Left forelimb (tissue), 1 donor: ENCODE data around the gene PFAS.

Experiments used
- DNase-seq: peaks from one replicate; pipeline ENCODE4 v3.0.0-alpha.2; 2018; ENCODE audit warnings: low spot score

PFAS gene

DNA sequence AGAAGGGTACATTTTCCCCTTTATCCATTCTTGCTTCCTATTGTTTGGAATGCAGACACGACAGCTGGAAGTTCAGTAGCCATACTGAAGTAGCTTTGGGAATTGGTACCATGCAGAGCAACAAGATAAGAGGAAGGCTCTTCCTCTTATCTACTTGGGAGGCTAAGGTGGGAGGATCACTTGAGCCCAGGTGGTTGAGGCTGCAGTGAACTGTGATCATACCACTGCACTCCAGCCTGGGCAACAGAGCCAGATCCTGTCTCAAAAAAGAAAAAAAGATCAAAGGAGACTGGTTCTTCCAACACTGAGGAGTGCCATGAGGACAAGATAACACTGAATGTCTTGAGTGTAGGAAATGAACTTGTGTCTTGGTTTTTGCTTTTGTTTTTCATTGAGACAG lies 23.3 kb downstream of the PFAS start:
- no peak for DNase-seq

DNA sequence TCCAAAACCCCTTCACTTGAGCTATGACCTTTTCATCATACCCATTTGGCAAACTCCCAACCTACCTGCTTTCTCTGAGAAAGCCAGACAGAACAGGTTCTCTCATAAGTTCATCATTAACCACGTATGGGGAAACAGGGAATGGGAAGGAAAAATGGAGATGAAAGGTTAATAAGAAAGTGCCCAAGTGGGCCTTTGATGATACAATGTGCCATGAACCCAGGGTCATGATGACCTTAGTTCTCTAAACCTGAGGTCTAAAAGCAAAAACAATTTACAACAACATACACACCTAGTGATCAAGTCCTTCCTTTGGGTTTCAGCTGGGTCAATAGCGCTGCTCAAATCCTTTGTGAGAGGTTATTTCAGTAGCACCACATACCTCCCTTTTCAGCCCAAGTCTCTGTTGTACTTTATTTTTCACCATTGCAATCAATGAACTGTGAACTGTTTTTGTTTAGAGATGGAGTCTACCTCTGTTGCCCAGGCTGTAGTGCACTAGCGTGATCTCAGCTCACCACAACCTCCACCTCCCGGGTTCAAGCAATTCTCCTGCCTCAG lies 24.9 kb downstream of the PFAS start:
- no peak for DNase-seq

DNA sequence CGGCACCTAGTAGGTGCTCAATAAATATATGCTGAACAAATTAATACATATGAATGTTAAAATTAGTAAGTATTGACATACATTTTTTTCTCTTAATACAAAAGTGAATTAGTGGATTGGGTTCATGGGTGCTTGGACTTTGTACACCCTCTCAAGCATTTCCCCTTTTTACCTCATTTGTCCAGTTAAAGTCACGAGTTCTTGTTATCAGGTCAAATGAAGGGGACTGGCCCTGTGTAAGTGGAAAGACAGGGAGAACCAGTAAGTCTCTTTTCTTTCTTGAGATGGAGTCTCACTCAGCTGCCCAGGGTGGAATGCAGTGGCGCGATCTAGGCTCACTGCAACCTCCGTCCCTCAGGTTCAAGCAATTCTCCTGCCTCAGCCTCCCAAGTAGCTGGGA lies 25.7 kb downstream of the PFAS start:
- no peak for DNase-seq

DNA sequence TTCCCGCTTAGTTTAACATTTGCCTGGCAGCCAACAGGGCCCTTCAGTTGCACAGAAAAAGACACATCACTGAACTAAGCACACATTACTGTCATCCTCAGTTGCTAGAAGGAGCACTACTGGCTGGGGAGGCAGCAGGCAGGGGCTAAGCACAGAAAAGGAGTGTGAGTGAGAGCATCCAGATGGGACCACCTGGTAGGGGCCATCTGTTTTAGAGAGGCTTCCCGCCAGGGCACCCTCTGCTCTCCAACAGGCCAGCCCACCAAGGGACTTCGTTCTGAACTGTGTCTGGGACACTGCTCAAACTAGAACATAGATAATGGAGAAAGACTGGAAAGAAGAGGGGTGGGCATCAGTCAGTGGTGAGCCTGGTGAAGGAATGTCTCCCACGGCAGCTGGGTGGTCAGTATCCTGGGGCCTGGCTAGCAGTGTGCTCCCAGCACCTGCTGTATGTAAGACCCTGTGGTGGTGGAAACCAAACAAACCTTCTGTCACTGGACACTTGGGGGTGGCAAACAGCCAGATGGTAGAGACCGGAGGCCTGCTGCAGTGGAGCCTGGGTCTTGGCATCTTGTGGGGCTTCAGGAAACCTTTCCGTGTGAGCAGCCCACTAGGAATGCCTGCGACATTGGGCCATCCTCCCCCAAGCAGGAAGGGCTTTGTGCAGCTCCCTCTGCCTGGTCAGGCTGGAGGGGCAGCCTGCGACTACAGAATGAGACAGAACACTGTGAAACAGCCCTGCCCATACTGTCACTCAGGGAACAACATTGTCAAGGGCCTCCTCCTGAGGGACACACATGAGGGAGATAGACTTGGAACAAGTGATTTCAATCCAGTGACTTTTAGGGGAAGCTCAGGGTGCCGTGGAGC lies 26.6 kb downstream of the PFAS start:
- no peak for DNase-seq

DNA sequence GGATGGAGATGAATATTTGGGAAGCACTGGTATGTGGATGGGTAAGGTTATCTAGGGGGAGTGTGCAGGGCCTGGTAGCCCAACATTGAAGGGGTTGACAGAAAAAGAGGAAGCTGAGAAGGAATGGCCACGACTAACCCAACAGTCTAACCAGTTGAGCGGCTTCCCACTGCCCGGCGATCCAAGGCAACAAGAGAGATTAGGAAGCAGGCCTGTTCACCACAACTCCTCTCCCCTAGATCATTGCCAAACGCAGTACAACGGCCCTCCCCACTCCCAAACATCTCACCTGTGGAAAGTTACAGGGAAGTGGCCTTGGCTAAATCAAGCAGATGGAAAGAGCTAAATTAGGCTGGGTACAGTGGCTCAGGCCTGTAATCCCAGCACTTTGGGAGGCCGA lies 28.2 kb downstream of the PFAS start:
- no peak for DNase-seq

DNA sequence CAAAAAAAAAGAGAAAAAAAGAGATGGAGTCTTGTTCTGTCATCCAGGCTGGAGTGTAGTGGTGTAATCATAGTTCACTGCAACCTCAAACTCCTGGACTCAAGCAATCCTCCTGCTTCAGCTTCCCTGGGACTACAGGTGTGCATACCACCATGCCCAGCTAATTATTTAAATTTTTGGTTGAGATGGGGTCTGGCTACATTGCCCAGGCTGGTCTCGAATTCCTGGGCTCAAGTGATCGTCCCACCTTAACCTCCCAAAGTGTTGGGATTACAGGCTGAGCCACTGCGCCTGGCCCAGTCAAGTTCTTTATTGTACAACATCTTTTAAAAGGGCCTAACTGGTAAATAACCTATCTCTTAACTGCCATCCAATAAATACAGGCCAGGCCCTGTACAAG lies 33.3 kb downstream of the PFAS start:
- no peak for DNase-seq

DNA sequence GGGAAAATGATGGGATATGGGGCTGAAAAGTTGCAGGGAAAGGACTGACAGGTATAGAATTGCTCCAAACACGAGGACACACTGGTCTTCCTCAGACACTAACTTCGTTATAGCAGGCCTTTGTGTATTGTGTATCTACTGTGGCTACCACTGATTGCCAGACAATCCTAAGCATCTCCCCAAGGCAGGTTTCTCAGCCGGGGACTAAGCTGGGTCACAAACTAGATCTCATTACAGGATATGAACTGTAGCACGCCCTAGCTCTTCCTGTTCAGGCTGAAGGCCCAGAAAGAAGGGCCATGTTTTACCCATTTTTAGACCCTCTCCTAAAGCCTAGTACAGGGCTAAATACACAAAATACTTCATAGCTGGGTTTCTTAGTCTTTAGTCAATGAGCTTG lies 34.3 kb downstream of the PFAS start:
- no peak for DNase-seq

DNA sequence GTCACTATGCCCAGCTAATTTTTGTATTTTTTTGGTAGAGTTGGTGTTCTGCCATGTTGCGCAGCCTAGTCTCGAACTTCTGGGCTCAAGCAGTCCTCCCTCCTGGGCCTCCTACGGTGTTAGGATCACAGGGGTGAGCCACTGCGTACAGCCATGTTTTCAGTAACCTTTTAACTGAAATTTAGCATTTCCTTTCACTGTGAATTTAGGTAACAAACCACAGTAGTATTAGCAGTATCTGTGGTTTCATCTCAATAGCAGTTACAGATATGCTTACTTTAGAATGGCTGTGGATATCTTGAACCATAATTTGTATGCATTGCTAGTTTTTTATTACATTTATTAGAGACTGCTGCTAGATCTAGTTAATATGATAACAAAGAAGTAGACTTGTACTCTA lies 35.0 kb downstream of the PFAS start:
- no peak for DNase-seq

DNA sequence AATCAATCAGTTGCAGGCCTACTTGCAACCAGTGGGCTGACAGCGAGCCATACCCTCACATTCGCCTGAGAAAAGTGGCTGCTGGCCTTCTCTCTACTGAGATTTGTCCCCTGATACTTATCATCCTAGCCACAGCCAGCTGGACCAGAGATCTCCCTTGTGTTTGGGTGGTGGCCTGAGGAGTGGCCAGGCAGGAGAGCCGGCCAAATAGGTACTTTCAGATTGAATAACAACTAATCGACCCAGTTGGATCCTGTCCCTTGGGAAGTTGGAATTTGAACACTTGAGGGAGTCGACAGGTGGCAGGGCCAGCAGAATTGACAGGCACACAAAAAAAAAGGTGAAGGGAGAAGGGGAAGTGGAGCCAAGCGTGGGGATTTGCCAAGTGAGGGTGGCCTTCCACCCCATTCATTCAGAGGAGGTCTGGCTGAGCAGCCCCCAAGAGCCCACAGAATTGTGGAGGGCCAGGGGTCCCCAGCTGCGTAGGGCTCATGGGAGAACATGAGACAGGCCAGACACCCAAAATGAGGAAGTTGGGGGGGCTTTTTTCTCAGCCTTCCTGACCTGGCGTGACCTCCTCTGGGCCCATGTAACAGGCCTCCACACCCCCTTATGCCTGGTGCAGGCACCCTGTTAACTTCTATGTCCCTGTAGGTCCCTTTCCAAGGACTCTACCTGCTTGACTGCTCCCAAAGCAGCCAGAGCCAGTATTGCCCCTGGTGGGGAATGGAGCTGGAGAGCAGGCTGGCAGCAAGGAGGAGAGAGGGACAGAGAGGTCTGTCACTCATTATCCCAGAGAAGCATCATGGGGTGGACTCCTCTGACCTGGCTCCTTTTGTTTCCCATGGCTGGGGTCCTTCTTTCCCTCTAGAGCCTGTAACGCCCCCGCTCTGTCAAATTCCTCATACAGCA lies 36.4 kb downstream of the PFAS start:
- DNase-seq, result no peak

DNA sequence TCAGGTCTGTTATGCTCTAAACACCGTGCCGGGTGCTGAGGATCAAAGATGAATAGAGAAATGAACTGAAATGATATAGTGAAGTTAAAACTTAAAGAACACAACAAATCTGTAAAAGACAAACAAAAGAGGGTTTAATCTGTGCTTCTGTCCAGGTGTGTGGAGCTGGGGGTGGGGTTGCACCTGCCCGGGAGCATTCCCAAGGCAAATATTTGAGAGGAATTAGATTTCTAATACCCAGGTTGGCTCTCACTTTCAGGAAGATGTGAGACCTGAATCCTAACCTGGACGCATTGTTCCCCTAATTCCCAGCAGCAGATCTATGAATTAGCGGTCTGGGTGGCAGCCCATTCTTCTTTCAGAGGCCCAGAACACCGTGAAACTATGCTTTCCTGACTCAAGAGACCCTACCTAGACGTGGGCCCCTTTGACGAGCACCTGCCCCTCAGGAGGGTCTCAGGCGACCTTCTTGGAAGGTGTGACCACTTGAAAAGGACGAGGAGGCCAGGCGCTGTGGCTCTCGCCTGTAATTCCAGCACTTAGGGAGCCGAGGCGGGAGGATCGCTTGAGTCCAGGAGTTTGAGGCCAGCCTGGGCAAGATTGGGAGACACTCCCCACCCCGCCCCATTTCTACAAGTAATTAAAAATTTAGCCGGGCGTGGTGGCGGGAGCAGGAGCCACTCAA lies 38.7 kb downstream of the PFAS start:
- no peak for DNase-seq

DNA sequence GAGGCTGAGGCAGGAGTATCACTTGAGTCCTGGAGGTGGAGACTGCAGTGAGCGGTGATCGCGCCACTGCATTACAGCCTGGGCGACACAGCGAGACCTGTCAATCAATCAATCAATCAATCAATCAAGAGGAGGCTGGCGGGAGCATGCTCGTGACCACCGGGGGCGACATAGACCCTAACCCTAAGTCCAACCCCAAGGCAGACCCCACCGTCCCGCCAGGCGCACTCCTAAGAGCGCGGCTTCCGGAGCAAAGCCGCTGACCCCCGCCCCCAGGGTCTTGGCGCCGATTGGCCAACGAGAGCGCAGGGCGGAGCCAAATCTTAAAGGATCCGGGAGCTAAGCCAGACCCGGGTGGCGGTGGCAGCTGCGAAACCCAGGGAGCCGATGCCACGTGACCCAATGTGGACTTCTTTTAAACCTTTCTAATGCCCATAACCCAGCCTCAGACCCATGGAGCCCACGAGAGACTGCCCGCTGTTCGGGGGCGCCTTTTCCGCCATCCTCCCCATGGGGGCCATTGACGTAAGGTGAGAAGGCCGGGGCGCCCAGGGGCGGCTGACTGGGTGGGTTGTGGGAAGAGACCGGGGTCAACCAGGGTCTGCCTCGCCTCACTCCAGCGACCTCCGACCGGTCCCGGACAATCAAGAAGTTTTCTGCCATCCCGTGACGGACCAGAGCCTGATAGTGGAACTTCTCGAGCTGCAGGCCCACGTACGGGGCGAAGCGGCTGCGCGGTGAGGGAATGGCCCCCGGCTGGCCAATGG lies 39.4 kb downstream of the PFAS start, which contains the start of gene RANGRF:
RANGRF (plus strand) TSS at position 335 of the 767 bp plus-strand sequence; CDS start at position 454, 119 bp downstream.
- peak; percentile 90 for DNase-seq

DNA sequence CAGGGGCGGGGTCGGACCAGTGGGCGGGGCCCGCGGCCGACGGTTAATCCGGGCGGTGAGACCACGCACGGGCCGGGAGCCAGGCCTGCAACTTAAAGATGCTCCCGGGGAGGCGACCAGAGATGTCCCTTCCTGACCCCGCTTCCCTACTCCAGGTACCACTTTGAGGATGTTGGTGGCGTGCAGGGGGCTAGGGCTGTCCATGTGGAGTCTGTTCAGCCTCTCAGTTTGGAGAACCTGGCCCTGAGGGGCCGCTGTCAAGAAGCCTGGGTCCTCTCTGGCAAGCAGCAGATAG lies 40.0 kb downstream of the PFAS start:
- DNase-seq, result no peak

DNA sequence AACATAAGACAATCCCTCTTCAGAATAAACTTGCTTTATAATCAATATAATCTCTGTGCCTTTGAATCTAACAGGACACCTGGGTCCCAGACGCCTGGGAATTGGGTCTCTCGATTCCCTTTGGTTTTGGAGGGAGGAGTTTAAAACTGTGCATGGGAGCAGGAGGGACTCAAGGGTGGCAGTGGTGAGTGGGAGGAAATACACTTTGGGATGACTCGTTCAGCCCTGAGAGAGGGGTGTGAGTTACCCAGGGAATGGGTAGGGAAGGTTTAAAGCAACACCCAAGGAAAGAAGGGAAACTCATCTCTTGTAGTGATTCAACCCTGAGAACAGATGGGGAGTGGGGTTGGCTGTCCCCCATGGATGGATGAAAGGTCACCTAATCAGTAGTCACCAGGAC lies 41.0 kb downstream of the PFAS start:
- no peak for DNase-seq

DNA sequence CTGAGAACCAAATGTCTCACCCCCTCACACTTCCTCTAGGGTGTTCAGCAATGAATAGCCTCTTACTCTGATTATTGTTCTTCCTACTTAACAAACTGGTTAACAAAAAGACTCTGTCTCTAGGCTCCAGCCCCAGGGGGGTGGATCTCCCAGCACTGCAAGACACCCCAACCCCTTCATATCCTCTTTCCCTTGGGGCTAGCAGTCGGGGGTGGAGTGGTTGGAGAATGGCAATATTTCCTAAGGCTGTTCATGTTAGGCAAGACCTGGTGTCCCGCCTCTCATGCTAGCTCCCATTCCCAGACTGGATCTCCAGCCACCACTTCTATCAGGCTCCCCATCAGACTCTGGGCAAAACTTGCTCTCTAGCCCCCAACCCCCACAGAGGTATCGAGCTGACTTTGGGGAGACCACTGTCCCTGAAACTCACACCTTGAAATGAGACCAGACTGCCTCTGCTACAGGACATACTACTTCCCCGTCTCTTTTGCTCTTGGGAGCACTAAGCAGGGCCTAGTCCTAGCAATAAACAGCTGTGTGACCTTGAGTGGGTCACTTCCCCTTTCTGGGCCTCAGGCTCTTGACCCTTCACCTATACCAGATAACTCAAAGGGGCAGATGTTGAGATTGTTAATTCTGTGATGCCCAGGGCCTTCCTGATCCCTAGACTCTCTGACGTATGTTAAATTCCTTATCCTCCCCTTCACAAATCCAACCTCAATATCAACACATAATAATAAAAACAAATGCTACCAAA lies 43.7 kb downstream of the PFAS start:
- no peak for DNase-seq

DNA sequence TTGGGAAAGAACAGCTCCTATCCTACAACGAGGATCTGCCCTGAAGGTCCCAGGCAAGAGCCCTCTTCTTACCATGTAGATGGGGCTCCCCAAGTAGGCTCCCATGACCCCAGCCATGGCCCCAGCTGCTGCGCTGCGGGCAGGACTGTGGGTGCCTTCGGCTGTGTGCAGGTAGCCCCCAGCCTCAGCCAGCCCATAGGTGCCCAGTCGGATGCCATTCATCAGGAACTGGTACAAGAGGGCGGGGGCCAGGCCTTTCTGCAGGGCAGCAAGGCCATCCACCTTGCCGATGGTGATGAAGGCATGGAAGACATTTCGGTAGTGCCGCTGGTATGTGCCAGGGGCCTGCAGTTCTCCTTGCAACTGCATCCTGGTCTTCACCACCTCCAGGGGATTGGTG lies 45.3 kb downstream of the PFAS start:
- no peak for DNase-seq

DNA sequence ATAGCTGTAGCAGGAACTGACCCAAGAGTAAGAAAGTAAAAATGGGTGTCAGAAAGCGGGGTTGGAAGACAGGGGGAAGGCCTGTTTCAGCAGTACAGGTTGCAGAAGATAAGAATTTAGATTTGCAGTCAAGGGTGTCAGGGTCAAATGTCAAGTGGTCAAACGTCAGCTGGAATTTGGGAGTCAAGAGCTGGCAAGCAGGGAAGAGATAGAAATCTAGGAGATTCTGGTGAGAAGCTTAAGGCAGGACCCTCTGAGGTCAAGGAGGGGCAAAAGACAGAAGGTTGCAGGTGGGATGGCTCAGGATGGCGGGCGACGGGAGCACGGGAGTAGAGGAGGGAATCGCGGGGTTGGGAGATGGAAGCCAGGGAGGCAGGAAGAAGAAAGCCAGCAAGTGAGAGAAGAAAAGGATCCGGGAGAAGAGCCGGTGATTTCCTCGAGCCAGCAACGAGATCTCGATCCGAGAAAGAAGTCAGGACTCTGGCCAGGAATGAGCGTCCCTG lies 45.8 kb downstream of the PFAS start:
- DNase-seq, result no peak

DNA sequence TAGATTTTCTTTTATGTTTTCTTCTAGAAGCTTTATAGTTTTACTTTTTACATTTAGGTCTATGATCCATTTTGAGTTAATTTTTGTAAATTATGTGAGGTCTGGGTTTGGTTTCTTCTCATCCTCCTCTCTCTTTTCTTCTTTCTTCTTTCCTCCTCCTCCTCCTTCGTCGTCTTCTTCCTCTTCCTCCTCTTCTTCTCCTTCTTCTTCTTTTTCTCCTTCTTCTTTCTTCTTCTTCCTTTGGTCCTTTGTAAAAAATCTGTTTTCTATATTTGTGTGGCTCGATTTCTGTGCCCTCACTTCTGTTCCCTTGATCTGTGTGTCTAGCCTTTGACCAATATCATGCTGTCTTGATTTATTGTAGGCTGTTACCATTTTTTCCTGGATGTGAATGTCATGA lies 51.1 kb downstream of the PFAS start:
- DNase-seq, result no peak

DNA sequence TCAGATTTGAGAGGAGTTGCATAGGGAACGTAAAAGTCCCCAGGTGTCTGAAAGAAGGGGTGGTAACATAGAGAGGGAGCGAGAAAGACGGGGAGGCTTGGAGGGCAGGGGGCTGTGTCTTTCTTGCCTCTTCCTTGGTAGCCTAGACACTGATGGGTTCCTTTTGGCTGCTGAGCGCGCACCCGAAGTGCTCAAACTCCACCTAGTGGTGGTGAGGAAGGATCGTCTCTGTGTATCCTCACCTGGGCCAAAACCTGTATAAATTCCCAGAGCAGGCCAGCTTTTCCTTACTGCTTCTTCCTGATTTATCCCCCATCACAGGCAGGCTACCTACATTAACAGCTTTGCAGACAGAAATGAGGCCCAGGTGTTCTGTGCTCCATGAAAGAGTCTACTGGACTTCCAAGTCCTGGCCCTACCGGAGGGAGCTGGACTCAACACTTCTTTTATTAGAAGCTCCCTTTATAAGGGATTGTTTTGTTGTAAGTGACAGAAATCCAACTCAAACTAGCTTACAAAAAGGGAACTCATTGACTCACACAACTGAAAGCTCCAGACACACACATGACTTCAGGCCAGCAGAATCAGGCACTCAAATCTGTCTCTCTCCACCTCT lies 51.6 kb downstream of the PFAS start:
- peak; percentile 69 for DNase-seq

DNA sequence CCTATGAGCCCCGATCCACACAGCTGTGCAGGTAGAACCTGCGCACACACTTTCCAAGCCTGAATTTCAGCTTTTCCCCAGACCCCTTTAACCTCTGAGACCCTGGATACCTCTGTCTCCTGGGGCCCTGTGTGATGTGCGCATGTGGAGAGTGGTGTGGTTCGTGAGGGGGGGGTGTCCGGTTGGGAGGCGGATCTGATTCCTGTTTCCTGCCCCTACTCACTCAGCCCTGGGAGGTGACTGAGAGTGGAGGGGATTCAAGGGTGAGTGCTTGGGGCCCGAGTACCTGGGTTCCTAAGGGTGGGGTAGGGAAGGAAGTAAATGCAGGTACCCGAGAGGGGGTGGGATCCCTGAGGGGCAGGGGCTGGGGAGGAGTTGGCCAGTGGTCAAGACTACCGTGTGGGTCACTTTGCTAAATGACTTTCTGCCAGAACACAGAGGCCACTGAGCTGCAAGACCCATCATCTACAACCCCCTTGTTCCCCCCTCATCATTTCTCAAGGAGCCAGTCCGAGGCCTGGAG lies 61.6 kb downstream of the PFAS start:
- DNase-seq, result no peak
